BE2C (cell line): ENCODE results near the gene MRPL11.

ENCODE experiments used
- DNase-seq: peaks from one replicate; pipeline ENCODE4 v3.0.0-alpha.2; 2020
- H3K27me3 ChIP-seq: fragments of 250-450 bp; sonication (Bioruptor Pico); 2 replicates; pipeline ENCODE4 v1.5.1; 2020; ENCODE audit warnings: mild to moderate bottlenecking
- H3K36me3 ChIP-seq: fragments of 250-450 bp; sonication (Bioruptor Pico); 2 replicates; pipeline ENCODE4 v1.5.1; 2020; ENCODE audit warnings: mild to moderate bottlenecking
- H3K4me1 ChIP-seq: fragments of 250-450 bp; sonication (Bioruptor Pico); 2 replicates; pipeline ENCODE4 v1.5.1; 2020
- H3K4me3 ChIP-seq: 2 replicates; pipeline ENCODE4 v1.5.1; 2011; ENCODE audit warnings: low read depth, low read length
- H3K9me3 ChIP-seq: fragments of 250-450 bp; sonication (Bioruptor Pico); 2 replicates; pipeline ENCODE4 v1.5.1; 2020
- TF ChIP-seq, protein P1 (sequence below): IDR thresholded peaks from 2 replicates; pipeline ENCODE4 v1.5.1; 2012; ENCODE audit warnings: mild to moderate bottlenecking, low read depth, low read length

Gene MRPL11

DNA sequence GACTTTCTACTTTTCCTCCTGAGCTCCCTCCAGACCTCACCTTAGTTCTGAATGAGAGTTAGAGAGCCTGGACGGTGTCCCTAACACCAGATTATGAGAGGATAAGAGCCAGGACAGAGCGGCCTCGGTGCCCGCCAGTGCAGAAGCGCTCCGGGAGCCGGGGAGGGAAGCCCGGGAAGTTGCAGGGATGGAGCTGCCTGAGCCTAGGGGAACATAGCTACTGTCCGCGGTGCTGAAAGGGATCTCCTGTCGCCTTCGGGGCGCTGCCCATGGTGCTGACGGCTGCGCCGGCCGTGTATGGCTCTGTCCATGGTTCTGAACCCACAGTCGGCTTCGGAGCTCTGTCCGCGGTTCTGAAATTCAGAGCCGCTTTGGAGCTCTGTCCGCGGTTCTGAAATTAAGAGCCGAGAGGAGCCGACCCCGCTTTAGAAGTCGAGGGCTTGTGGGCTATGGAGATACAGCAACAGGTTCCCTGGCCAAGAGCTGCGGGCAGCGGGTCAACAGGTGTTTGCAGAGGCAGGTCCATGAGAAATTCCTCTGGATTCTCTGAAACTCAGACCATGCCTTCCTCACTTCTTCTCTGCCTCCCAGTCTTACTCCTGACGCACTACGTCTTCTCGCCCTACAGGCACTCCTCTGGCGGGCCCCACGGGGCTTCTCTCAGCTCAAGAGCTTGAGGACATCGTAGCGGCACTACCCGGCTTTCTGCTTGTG is 17.0 kb downstream of the MRPL11 start:
- Histone ChIP-seq H3K4me1 (peaks cover 4% of the 10 kb centered on the region), H3K9me3 (no peaks in the 10 kb centered on the region), H3K36me3 (no peaks in the 10 kb centered on the region), H3K27me3 (peaks cover 27% of the 10 kb centered on the region), H3K4me3 (peak overlapping the region; percentile 68)
- peak; percentile 51 for DNase-seq
- TF ChIP-seq, protein P1, sequence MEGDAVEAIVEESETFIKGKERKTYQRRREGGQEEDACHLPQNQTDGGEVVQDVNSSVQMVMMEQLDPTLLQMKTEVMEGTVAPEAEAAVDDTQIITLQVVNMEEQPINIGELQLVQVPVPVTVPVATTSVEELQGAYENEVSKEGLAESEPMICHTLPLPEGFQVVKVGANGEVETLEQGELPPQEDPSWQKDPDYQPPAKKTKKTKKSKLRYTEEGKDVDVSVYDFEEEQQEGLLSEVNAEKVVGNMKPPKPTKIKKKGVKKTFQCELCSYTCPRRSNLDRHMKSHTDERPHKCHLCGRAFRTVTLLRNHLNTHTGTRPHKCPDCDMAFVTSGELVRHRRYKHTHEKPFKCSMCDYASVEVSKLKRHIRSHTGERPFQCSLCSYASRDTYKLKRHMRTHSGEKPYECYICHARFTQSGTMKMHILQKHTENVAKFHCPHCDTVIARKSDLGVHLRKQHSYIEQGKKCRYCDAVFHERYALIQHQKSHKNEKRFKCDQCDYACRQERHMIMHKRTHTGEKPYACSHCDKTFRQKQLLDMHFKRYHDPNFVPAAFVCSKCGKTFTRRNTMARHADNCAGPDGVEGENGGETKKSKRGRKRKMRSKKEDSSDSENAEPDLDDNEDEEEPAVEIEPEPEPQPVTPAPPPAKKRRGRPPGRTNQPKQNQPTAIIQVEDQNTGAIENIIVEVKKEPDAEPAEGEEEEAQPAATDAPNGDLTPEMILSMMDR: no peak

DNA sequence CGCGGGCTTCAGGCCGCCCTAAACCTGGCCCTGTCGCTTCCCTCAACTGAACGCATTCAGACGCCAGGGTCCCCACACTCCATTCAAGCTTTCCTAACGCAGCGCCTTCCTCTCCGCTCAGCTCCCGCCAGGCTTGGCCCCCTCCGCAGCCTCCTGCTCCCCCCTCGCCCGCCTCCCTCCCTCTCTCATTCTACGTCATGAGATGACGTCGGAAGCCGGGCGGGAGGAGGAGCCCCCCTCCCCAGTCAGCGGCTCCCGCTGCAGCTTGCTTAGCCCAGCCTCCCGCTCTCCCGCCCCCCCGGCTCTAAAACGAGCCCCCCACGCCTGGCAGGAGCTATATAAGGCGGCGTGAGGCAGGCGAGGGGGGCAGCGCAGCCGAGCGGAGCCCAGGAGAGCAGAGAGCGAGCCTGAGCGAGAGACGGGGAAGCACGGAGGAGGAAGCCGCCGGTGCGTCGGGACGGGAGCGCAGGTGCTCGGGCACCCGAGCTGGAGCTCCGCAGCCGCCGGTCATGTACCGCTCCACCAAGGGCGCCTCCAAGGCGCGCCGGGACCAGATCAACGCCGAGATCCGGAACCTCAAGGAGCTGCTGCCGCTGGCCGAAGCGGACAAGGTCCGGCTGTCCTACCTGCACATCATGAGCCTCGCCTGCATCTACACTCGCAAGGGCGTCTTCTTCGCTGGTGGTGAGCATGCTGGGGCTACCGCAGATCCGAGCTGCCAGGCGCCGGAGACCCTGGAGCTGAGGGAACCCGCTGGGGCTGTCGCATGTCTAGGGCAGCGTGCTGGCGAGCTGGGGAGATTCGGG is 17.8 kb downstream of the MRPL11 start, which contains the start of gene NPAS4:
Gene NPAS4 (plus strand): TSS at position 365 of the 806 bp plus-strand sequence. CDS start 145 bp downstream, at position 510.
- H3K9me3 ChIP-seq: no peaks in the 10 kb centered on the region
- TF ChIP-seq, protein P1: no peak
- peak within 1 kb of the TSS; percentile 68 for H3K4me3 ChIP-seq
- H3K36me3 ChIP-seq: no peaks in the 10 kb centered on the region
- peak; percentile 65 for DNase-seq
- peaks cover 4% of the 10 kb centered on the region for H3K4me1 ChIP-seq
- peaks cover 27% of the 10 kb centered on the region for H3K27me3 ChIP-seq

DNA sequence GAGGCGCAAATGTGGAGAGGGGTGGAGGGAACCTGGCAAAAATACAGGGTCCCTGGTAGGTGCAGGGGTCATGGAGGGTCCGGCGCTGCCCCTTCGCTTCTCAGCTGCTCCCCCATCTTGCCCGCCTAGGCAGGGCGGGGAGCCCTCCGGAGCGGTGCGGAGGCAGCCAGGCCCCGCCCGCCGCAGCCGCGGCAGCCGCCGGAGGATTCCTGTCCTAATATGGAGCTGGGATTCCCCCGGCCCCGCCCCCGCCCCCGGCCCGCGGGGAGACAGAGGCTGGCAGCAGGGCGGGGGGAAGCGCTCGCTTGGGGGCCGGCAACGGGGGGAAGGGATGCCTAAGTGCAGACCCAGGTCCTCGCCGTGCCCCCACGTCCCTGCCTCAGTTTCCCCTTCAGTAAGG is 18.8 kb downstream of the MRPL11 start:
- TF ChIP-seq, protein P1: no peak
- Histone ChIP-seq H3K36me3 (no peaks in the 10 kb centered on the region), H3K27me3 (peaks cover 27% of the 10 kb centered on the region), H3K4me3 (peak overlapping the region; percentile 68), H3K4me1 (peaks cover 4% of the 10 kb centered on the region), H3K9me3 (no peaks in the 10 kb centered on the region)
- peak; percentile 85 for DNase-seq

DNA sequence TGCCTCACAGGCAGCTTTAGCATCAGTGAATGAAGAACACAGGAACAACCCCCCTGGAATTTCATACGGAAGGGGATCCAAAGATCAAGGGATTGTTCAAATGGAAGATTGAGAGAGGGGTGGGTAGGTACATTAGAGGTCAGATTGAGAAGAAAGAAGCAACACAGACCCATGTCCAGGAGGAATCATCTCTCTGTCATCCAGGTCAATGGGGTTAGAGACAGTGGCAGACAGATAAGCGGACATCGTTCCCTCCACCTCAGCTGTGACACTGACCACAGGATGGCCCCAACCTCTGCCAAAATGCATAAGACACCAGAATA is 19.7 kb downstream of the MRPL11 start:
- H3K4me3 ChIP-seq: no peak overlapping the region
- H3K9me3 ChIP-seq: no peaks in the 10 kb centered on the region
- TF ChIP-seq, protein P1: no peak
- H3K36me3 ChIP-seq: no peaks in the 10 kb centered on the region
- H3K4me1 ChIP-seq: peaks cover 4% of the 10 kb centered on the region
- peaks cover 27% of the 10 kb centered on the region for H3K27me3 ChIP-seq
- no peak for DNase-seq

DNA sequence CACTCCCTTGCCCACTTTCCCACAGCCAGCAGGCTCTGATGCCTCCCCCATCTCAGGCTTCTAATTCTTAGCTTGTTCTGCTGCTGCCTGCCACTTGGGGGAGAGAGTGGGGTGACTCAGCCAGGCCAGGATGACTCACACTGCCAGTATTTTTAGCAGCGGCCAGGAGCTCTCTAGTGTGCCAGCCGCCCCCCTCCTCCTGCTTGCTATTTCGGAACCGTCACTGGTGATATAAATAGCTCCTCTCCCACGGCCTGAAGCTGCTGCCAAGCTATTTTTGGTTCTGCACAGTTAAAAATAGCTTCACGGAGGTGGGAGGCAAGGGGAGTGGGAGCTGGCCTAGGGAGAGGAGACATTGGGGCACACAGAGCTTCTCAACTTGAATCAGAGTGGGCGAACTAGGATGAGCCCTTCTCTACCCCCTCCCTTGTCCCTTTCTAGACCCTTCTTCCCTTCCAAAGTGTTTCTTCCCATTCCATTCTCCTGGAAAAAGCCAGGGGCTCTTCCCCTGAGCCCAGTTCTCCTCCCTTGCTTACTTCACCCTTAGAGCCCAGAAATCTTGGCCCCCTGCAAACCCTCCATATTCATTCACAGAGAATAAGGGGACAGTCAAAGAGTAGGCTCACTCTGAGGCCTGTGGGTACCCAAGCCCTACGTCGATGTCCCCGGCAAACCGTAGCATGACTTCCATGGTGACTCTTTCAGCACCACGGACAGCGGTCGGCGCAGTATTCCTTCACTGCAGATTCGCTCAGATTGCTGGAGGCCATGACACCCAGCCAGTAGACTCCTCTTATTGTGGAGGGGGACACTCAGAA is 20.3 kb downstream of the MRPL11 start:
- H3K27me3 ChIP-seq: peaks cover 27% of the 10 kb centered on the region
- peaks cover 4% of the 10 kb centered on the region for H3K4me1 ChIP-seq
- TF ChIP-seq, protein P1: peak; percentile 67
- no peaks in the 10 kb centered on the region for H3K9me3 ChIP-seq
- peak; percentile 82 for DNase-seq
- no peak overlapping the region for H3K4me3 ChIP-seq
- H3K36me3 ChIP-seq: no peaks in the 10 kb centered on the region
